GM21526 (cell line): ENCODE measurements around the gene PISD.

Experiments
- ATAC-seq: cut with Tn5 transposase; IDR thresholded peaks from one replicate; pipeline ENCODE4 v1.9.1; 2021; ENCODE audit warnings: moderate library complexity; ENCODE audit not compliant: unreplicated experiment, low FRiP score

The PISD gene

DNA sequence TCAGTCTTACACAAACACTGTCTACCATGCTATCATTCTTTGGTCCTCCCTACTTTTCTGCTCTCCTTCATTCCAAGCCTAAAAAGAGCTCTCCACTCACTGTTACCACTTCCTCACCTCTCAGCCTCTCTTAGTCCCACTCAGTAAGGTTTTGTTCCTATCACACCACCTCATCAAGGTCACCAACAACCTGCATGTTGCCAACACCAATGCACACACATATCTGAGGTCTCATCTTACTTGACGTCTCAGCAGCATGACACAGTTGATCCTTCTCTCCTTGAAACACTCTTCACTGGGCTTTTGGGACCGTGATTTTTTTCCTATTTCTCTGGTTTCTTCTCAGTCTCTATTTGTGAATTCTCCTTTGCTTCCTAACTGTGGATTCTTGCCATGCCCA is 8.1 kb downstream of the PISD start:
- ATAC-seq = no peak

DNA sequence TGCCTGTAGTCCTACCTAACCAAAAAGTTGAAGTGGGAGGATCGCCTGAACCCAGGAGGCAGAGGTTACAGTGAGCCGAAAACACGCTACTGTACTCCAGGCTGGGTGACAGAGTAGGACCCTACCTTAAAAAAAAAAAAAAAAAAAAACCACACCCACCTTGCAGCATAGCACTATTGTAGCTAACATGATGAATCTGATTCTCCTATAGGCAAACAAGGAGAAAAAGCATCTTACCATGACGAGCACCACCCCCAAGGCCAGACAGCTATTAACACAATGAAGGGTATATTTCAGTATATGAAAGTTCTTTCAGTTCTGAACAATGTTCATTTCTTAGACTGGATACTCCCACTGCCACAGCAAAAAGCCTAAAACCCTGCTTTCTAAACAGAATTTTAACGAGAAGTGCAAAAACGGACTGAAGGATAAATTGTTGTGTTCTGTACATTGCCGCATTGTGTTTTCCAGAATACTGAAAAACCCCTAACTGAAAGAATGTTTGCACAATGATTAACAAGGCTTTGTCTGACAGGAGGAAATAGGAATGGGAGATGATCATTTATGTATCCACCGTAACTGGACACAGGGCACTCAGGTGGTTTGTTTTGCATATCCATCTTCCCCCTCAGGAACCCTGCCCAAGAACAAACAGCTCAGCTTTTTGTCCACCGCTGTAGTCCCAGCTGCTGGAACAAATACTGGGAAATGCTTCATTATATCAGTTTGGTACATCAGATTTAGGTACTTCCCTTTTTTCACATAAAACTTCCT is 8.9 kb downstream of the PISD start:
- no peak for ATAC-seq

- no peak for ATAC-seq
Measured at GRCh38 chr22:31652088-31652487, 9.9 kb downstream of the PISD start.

DNA sequence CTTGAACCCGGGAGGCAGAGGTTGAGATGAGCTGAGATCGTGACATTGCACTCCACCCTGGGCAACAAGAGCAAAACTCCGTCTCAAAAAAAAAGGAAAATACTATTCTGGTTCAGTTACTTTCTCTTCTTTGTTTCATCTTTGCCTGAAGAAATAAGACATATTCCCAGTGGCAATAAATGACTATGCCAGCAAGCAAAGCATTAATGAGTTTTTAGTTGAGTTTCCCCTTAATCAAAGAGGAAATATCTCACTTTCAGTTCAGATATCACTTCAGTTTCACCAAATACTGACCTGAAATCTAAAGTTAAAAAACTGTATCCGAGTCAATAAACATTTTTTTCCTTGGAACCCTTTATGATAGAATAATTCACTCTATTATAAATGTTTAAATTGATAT is 10.4 kb downstream of the PISD start:
- ATAC-seq = no peak

GRCh38 chr22:31650391-31650790 is 11.6 kb downstream of the PISD start:
- no peak for ATAC-seq

GRCh38 chr22:31647523-31648320 is 14.3 kb downstream of the PISD start:
- no peak for ATAC-seq

GRCh38 chr22:31647066-31647465 is 14.9 kb downstream of the PISD start:
- no peak for ATAC-seq

- no peak for ATAC-seq
Measured at GRCh38 chr22:31646186-31647019, 15.6 kb downstream of the PISD start.

DNA sequence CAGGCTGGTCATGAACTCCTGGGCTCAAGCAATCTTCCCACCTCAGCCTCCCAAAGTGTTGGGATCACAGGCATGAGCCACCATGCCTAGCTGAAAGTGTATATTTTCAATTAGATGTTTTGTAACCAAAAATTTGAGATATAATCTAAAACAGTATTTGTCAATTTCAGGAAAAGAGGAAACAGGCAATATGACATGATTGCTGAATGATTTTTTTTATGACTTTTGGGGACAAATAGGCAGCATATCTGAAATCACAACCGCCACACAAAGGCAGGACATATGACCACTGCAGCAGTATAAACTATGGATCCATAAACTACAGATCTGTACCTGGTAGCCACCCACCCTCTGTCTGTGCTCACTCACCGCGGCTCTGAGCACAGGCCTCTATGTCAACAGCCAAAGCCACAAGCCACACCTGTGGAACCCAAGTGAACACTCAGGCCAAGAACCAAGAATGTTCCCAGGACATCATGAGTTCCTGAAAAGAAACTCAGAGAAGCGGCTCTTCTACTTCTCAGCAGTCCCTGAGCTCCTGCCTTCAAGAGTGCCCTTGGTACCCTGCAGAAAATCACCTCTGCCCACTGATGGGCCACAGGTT is 22.5 kb downstream of the PISD start:
- ATAC-seq = no peak

- no peak for ATAC-seq
Measured at GRCh38 chr22:31637891-31638618, 24.0 kb downstream of the PISD start.

DNA sequence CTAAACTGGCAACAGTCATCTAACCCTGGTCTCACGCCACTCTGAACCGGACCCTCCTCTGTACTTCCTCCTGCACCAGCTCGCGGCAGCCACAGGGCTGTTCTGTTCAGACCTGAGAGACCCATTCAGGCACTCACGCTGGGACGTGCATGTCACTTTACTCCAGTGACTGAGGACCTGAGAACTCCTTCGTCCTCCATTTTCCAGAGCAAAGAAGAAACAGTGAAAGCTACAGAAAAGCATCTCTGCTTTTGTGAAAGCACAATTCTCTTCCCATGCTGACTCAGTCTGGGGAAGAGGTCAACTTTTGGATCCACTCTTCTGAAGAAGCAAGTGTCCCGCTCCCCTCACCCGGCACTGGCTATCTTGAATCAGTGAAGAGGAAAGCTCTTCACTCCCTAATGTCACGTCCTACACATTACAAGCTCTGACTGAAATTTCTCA is 24.5 kb downstream of the PISD start:
- ATAC-seq = peak; percentile 38

GRCh38 chr22:31635638-31636306 is 26.2 kb downstream of the PISD start:
- ATAC-seq = no peak

GRCh38 chr22:31631436-31631835 is 30.6 kb downstream of the PISD start:
- ATAC-seq = no peak

DNA sequence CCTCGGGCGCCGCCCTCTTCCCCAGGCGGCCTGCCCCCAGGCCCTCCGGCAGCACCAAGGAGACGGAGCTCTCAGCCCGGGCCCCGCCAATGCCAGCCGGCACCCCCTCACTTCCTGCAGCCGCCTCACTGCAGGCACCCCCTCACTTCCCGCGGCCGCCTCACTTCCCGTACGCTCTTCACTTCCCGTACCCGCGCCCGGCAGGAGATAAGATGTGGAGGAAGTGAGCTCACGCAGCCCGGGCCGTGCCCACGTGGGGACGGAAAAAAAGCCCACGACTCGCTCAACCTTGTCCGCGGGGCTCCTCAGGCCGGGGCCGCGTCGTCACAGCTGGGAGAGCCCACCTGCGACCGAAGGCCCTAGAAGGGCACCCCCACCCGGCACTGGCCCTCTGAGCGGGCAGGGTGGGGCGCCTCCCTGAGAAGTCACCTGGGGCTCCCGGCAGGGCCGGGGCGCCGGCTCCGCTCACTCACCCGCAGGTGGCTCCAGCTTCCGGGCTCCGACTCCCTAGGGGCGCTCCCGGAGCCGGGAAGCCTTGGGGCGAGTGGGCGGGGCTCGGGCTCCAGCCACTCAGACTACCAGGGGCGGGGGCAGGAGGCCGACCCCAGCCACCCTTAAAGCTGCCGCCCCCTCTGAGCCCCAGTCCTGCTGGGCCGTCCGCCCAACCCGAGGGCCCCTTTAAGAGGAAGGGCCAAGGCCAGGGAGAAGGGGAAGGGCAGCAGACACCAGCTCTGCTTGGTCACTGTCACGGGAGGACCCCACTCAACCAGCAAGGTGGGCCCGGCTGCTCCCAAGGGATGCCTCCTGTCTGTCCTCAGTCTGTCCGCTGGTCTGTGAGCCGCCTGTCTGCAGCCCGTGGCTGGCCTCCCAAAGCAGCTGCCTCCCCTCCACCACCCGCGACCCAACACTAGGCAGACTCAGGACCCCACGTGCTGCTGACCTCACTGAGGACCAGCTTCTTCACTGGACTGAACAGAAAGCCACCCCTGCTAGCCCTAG is 31.4 kb downstream of the PISD start:
- ATAC-seq = peak; percentile 42

DNA sequence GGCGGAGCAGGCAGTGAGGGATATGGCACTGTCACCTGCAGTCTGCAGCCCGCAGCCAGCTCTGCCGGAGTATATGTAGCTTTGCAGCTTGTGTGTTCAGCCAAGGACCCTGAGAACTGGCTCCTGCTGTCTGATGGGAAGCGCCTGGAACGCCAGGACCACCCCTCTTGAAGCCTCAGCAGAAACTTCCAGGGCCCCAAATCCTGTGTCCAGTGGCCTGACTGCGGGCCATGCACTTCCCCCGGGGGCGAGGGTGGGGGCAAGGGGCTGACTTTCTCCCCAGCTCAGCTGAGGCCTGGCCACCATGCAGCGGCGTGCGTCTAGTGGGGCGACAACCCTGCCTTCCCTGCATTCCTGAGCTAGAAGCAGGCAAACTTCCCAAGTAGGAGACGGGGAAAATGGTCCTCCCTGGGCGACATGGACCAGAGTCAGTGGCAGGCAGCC is 32.3 kb downstream of the PISD start:
- no peak for ATAC-seq

DNA sequence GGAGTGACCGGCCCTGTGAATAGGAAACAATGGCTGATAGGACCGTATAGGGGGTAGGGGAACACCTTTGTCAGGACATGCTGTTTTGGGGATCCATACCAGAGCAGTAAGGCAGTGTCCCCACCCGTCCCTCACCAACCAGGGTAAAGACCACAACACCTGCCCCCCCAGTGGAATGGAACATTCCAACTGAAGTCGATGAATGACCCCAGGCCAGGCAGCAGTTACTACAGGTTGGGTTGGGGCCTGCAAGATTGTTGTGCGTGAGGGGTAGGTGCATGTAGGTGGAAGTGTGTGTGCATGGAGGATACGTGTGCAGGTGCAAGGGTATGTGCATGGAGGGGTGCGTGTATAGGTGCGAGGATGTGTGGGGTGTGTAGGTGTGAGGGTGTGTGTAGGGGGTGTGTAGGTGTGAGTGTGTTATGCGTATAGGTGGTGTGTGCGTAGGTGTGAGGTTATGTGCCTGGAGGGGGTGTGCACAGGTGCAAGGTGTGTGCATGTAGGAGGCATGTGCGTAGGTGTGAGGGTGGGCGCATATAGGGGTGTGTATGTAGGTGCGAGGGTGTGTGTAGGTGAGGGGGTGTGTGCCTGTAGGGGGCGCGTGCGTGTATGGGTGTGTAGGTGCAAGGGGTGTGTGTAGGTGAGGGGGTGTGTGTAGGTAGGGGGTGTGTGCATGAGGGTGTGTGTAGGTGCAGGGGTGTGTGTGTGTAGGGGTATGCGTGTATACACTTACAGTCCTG is 32.9 kb downstream of the PISD start:
- ATAC-seq = no peak

DNA sequence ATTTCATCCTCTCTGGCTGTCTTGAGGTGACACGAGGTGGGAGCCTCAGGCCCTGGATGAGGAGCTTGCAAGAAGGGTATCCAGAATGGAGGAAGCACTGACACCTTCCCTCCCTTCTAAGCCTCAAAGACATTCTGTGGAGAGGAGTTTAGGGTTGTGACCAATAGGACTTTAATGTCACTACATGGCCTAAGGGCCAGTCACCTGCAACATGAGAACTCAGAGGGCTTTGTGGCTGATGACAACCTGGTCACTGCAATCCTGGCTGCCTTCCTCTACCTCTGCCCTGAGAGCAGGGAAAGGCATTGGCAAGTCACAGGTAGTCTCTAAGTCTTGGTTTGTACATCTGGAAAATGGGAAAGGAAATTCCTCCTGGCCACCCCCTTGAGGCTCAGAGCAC is 33.7 kb downstream of the PISD start:
- ATAC-seq = no peak
